Suprapubic skin (tissue), 4 donors: ENCODE results near the gene PEX7. TPM values are rescaled to one million over a fixed set of nuclear protein-coding genes. Genes with fewer than 3 reads are reported as not detected.
"Not testable (repeated sequence)": the region's sequence is repeated elsewhere in the genome, so short reads cannot be mapped to it uniquely, and the experiment has no call there.

Experiments
- DNase-seq, 2 donors: peaks; one replicate each; pipeline ENCODE4 v3.0.0-alpha.2; 2019; ENCODE audit warnings: low spot score in 2 of 2
- H3K27ac ChIP-seq: fragments of 200-600 bp; sonication (generic); one replicate; pipeline ENCODE4 v1.5.1; 2019
- H3K27me3 ChIP-seq: fragments of 200-600 bp; sonication (generic); one replicate; pipeline ENCODE4 v1.5.1; 2019
- H3K36me3 ChIP-seq: fragments of 200-600 bp; sonication (generic); one replicate; pipeline ENCODE4 v1.5.1; 2019
- H3K4me1 ChIP-seq: fragments of 200-600 bp; sonication (generic); one replicate; pipeline ENCODE4 v1.5.1; 2019
- H3K4me3 ChIP-seq: fragments of 200-600 bp; sonication (generic); one replicate; pipeline ENCODE4 v1.5.1; 2019; ENCODE audit warnings: mild to moderate bottlenecking
- H3K9me3 ChIP-seq: fragments of 200-600 bp; sonication (generic); one replicate; pipeline ENCODE4 v1.5.1; 2019
- CTCF ChIP-seq, 2 donors: fragments of 200-600 bp in 1 of 2; fragments of 450-650 bp in 1 of 2; sonication (generic) in 1 of 2; IDR thresholded peaks; one replicate each; pipeline ENCODE4 v1.5.1; 2016 to 2019; ENCODE audit warnings: antibody characterized with exemption in 2 of 2, mild to moderate bottlenecking in 1 of 2, moderate library complexity in 1 of 2
- EP300 ChIP-seq: sonication (generic); formaldehyde crosslinking; IDR thresholded peaks from one replicate; pipeline ENCODE4 v1.6.1; 2017; ENCODE audit warnings: antibody characterized with exemption
- POLR2A ChIP-seq, 2 donors: fragments of 450-650 bp; IDR thresholded peaks; one replicate each; pipeline ENCODE4 v1.6.1; 2017; ENCODE audit warnings: antibody characterized with exemption in 2 of 2, mild to moderate bottlenecking in 2 of 2, moderate library complexity in 2 of 2
- POLR2AphosphoS5 ChIP-seq, 3 donors: sonication (generic); formaldehyde crosslinking; IDR thresholded peaks; one replicate each; pipeline ENCODE4 v1.6.1; 2017; ENCODE audit warnings: antibody characterized with exemption in 3 of 3
- WGBS: methylation state at CpG from one replicate; pipeline ENCODE4 v1.1.5; 2018; 5-methylcytosine and 5-hydroxymethylcytosine counted together
- total RNA-seq, 4 donors: library from RNA; depleted of rRNA; stranded (reverse); fragments of >200 nt; gene quantifications; one replicate each; pipeline ENCODE4 v1.1.0, GENCODE V29; 2016

PEX7 gene
- total RNA-seq, 4 donors from 2014 or later: 4.3 to 21.2 (median 12.4) TPM

- no peak overlapping the region for H3K27ac ChIP-seq
- TF ChIP-seq POLR2AphosphoS5 (IDR thresholded peaks at IDR 0.05) (no peak), CTCF (IDR thresholded peaks at IDR 0.05) (no peak), EP300 (no peak), POLR2A (IDR thresholded peaks at IDR 0.05) (no peak)
- 96% methylated on average over 4 of the region's 4 CpGs for WGBS
- no peak overlapping the region for H3K4me3 ChIP-seq
- H3K4me1 ChIP-seq: no peaks in the 10 kb centered on the region
- no peak for DNase-seq
- H3K36me3 ChIP-seq: no peaks in the 10 kb centered on the region
- no peaks in the 10 kb centered on the region for H3K27me3 ChIP-seq
- H3K9me3 ChIP-seq: no peaks in the 10 kb centered on the region
Observed at GRCh38 chr6:136864676-136865075, 42.3 kb downstream of the PEX7 start.

- Histone ChIP-seq H3K9me3 (no peaks in the 10 kb centered on the region), H3K36me3 (peaks cover 5% of the 10 kb centered on the region), H3K27ac (no peak overlapping the region), H3K4me1 (no peaks in the 10 kb centered on the region), H3K4me3 (no peak overlapping the region), H3K27me3 (no peaks in the 10 kb centered on the region)
- no peak for TF ChIP-seq CTCF (IDR thresholded peaks at IDR 0.05)
- no peak for TF ChIP-seq POLR2A (IDR thresholded peaks at IDR 0.05)
- no peak for TF ChIP-seq EP300
- no peak for TF ChIP-seq POLR2AphosphoS5 (IDR thresholded peaks at IDR 0.05)
- WGBS: 85% methylated on average over 4 of the region's 4 CpGs
- DNase-seq: no peak
Observed at GRCh38 chr6:136866872-136867416, 44.6 kb downstream of the PEX7 start.

- Histone ChIP-seq H3K9me3 (peaks cover 15% of the 10 kb centered on the region), H3K27ac (no peak overlapping the region), H3K36me3 (peaks cover 20% of the 10 kb centered on the region), H3K4me1 (no peaks in the 10 kb centered on the region), H3K27me3 (no peaks in the 10 kb centered on the region), H3K4me3 (no peak overlapping the region)
- no peak for DNase-seq
- WGBS: 57% methylated on average over 2 of the region's 2 CpGs
- TF ChIP-seq POLR2AphosphoS5 (IDR thresholded peaks at IDR 0.05) (no peak), EP300 (no peak), POLR2A (IDR thresholded peaks at IDR 0.05) (no peak), CTCF (IDR thresholded peaks at IDR 0.05) (no peak)
Observed at GRCh38 chr6:136869451-136869850, 47.1 kb downstream of the PEX7 start.

- peaks cover 20% of the 10 kb centered on the region for H3K36me3 ChIP-seq
- no peak for TF ChIP-seq CTCF (IDR thresholded peaks at IDR 0.05)
- no peak for TF ChIP-seq EP300
- no peak for TF ChIP-seq POLR2A (IDR thresholded peaks at IDR 0.05)
- no peak for DNase-seq
Observed at GRCh38 chr6:136873748-136874147, 51.4 kb downstream of the PEX7 start.

GRCh38 chr6:136876469-136876868, 54.1 kb downstream of the PEX7 start:
- DNase-seq, H3K27me3 ChIP-seq, H3K4me1 ChIP-seq, H3K27ac ChIP-seq, H3K4me3 ChIP-seq: not testable (repeated sequence)
- 97% methylated on average over 4 of the region's 4 CpGs for WGBS
- H3K9me3 ChIP-seq: peaks cover 24% of the 10 kb centered on the region
- H3K36me3 ChIP-seq: peaks cover 19% of the 10 kb centered on the region

More at GRCh38 chr6:136873748-136874147, 51.4 kb downstream of the PEX7 start:
- H3K4me1 ChIP-seq: no peaks in the 10 kb centered on the region
- H3K27me3 ChIP-seq: no peaks in the 10 kb centered on the region
- WGBS: 94% methylated on average over 3 of the region's 3 CpGs
- H3K27ac ChIP-seq: no peak overlapping the region
- peaks cover 24% of the 10 kb centered on the region for H3K9me3 ChIP-seq
- no peak overlapping the region for H3K4me3 ChIP-seq
